ENCODE measurements around the gene MID1IP1. TPM values are rescaled to one million over a fixed set of nuclear protein-coding genes. Genes with fewer than 3 reads are reported as not detected.

Gene MID1IP1
- total RNA-seq, 1 experiment from 2014 or later: 232 TPM

DNA sequence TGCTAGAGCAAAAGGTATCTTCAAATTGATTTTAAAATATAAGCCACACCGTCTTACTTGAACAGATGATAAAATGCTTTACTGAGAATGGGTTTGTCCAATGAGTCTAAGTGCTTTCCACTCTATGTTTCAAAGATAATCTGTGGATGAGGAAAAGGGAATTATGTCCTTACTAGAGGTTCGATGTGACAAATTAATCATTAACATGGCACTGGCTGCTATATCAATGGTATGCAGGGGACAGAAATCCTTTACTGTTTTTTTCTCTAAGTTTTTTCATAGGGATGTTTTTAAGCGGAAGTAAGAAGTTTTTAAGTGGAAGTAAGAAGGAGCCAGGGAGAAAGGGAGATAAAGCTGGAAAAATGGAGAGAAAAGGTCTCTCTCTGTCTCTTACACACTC lies 38.0 kb downstream of the MID1IP1 start:
- Histone ChIP-seq H3K36me3 (replicated peaks; ENCODE audit: control insufficient read depth, insufficient read depth, low read length) (no peaks in the 10 kb centered on the region), H3K4me3 (ENCODE audit: insufficient read depth, low read depth, low read length) (no peak overlapping the region), H3K27me3 (ENCODE audit: control insufficient read depth, insufficient read depth, low read length) (no peaks in the 10 kb centered on the region)
- DNase-seq: no peak

DNA sequence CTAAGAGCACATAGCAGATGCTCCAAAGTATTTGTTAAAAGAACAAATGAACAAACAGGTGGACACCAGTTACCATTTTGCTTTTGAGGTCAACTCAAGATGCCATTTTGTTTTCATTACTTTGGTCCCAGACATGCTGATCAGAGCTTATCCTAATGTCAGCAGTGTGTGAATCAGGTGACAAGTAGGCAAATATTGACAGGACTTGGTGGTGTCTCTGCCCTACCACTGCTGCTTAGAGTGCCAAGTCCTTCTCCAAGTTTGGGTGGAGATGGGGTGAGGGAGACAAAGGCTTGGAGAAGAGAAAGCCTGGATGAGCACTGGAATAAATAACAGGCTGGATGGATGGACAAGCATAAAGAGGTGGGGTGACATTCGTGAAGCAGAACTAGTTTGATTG lies 38.7 kb downstream of the MID1IP1 start:
- no peaks in the 10 kb centered on the region for H3K36me3 ChIP-seq (replicated peaks; ENCODE audit: control insufficient read depth, insufficient read depth, low read length)
- no peaks in the 10 kb centered on the region for H3K27me3 ChIP-seq (ENCODE audit: control insufficient read depth, insufficient read depth, low read length)
- DNase-seq: no peak
- no peak overlapping the region for H3K4me3 ChIP-seq (ENCODE audit: insufficient read depth, low read depth, low read length)

DNA sequence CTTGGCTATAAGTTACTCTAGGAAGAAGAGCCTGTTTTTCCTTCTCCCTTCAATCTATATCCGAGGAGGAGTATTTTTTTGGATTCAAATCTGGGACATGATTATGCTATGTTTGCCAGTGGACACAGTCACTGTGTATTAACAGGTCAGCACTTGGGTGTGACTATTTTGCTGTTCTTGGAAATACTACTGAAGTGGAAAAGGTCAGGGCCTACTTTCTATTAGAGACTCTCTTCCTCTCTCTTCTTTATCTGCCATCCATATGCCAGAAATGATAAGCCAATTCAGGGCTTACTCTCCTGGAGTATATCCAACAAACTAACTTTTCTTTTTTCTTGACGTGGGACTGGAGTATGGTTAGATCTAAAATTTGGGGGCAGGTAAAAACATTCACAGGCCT lies 40.5 kb downstream of the MID1IP1 start:
- Histone ChIP-seq H3K4me3 (ENCODE audit: insufficient read depth, low read depth, low read length) (no peak overlapping the region), H3K36me3 (replicated peaks; ENCODE audit: control insufficient read depth, insufficient read depth, low read length) (no peaks in the 10 kb centered on the region), H3K27me3 (ENCODE audit: control insufficient read depth, insufficient read depth, low read length) (no peaks in the 10 kb centered on the region)
- no peak for DNase-seq

GRCh38 chrX:38845426-38845825 lies 44.2 kb downstream of the MID1IP1 start:
- no peaks in the 10 kb centered on the region for H3K36me3 ChIP-seq (replicated peaks; ENCODE audit: control insufficient read depth, insufficient read depth, low read length)
- DNase-seq: no peak
- no peak overlapping the region for H3K4me3 ChIP-seq (ENCODE audit: insufficient read depth, low read depth, low read length)
- H3K27me3 ChIP-seq (ENCODE audit: control insufficient read depth, insufficient read depth, low read length): no peaks in the 10 kb centered on the region

- no peak for DNase-seq
- Histone ChIP-seq H3K4me3 (ENCODE audit: insufficient read depth, low read depth, low read length) (no peak overlapping the region), H3K36me3 (replicated peaks; ENCODE audit: control insufficient read depth, insufficient read depth, low read length) (no peaks in the 10 kb centered on the region)
These were observed 46.1 kb downstream of the MID1IP1 start for GRCh38 chrX:38847206-38847902.

GRCh38 chrX:38847903-38848230 lies 46.6 kb downstream of the MID1IP1 start:
- DNase-seq: no peak
- no peaks in the 10 kb centered on the region for H3K27me3 ChIP-seq (ENCODE audit: control insufficient read depth, insufficient read depth, low read length)
- no peak overlapping the region for H3K4me3 ChIP-seq (ENCODE audit: insufficient read depth, low read depth, low read length)
- no peaks in the 10 kb centered on the region for H3K36me3 ChIP-seq (replicated peaks; ENCODE audit: control insufficient read depth, insufficient read depth, low read length)

More at GRCh38 chrX:38847206-38847902, 46.1 kb downstream of the MID1IP1 start:
- no peaks in the 10 kb centered on the region for H3K27me3 ChIP-seq (ENCODE audit: control insufficient read depth, insufficient read depth, low read length)

- Histone ChIP-seq H3K36me3 (replicated peaks; ENCODE audit: control insufficient read depth, insufficient read depth, low read length) (no peaks in the 10 kb centered on the region), H3K4me3 (ENCODE audit: insufficient read depth, low read depth, low read length) (no peak overlapping the region), H3K27me3 (ENCODE audit: control insufficient read depth, insufficient read depth, low read length) (no peaks in the 10 kb centered on the region)
- no peak for DNase-seq
These were observed 47.6 kb downstream of the MID1IP1 start for GRCh38 chrX:38848671-38849455.

DNA sequence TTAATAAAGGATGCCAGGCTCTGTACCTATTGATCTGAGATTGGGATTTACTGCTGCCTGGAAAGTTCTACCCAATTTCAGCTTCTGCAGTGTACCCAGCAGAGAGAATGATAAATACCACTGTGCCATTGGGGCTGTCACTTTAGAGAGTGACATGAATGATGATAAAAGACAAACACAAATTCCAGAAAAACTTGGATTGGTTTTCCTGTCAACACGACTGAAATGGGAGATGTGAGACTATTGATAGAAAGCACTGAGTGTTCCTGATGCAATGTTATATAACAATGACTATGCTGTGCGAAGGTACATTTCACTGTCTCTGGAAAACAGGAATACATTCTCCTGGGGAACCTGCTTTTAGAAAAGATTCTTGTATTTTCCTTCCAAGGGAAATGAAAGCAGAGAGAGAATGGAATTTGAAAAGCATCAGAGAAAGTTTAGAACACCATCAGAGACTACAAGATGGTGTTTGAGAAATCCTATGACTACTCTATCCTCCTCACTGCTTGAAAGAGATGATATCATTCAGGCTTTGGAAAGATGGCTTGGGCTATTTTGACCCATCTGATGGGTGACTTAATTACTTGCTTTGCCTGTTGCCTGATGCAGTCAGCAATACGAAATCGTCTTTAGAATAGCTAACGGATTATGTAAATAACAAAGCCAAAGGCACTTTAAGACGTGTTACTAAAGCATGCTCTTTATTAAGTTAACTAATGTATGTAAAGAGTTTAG lies 49.7 kb downstream of the MID1IP1 start:
- Histone ChIP-seq H3K36me3 (replicated peaks; ENCODE audit: control insufficient read depth, insufficient read depth, low read length) (no peaks in the 10 kb centered on the region), H3K4me3 (ENCODE audit: insufficient read depth, low read depth, low read length) (no peak overlapping the region), H3K27me3 (ENCODE audit: control insufficient read depth, insufficient read depth, low read length) (no peaks in the 10 kb centered on the region)
- DNase-seq: no peak

DNA sequence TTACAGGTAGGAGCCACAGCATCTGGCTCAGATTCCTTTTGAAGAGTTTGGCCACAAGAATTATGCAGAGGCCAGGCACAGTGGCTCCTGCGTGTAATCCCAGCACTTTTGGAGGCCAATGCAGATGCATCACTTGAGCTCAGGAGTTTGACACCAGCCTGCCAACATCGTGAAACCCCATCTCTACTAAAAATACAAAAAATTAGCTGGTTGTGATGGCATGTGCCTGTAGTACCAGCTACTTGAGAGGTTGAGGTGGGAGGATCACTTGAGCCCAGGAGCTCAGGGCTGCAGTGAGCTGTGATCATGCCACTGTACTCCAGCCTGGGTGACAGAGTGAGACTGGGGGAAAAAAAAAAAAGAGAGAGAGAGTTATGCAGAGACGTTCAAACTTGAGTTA lies 53.0 kb downstream of the MID1IP1 start:
- no peaks in the 10 kb centered on the region for H3K27me3 ChIP-seq (ENCODE audit: control insufficient read depth, insufficient read depth, low read length)
- no peaks in the 10 kb centered on the region for H3K36me3 ChIP-seq (replicated peaks; ENCODE audit: control insufficient read depth, insufficient read depth, low read length)
- H3K4me3 ChIP-seq (ENCODE audit: insufficient read depth, low read depth, low read length): no peak overlapping the region
- no peak for DNase-seq

Other genes with a start within 250 kb of the MID1IP1 start
- gene TSPAN7, start 239.9 kb upstream of the MID1IP1 start, total RNA-seq (2014; rRNA removed; shearing (Covaris generic)): 1.1 and 1.5 TPM in 2 replicates